ENCODE data around the gene GON7.

Gene GON7

DNA sequence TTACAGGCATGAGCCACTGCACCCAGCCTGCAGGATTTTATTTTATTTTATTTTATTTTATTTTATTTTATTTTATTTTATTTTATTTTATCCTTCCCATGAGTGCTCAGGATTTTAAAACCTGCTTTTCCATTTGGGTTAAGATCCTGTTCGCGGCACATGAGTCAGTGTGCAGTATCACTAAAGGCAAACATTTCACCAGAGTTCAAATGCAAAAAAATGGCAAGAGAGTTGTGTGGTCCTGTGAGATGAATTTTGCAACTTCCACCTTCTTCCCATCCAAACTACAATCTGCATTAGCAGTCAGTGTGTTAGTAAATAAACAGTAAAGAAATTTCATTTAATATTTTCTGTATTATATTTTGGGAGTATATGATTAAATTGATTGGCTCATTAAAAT, 51.2 kb downstream of the GON7 start:
- DNase-seq: no peak

DNA sequence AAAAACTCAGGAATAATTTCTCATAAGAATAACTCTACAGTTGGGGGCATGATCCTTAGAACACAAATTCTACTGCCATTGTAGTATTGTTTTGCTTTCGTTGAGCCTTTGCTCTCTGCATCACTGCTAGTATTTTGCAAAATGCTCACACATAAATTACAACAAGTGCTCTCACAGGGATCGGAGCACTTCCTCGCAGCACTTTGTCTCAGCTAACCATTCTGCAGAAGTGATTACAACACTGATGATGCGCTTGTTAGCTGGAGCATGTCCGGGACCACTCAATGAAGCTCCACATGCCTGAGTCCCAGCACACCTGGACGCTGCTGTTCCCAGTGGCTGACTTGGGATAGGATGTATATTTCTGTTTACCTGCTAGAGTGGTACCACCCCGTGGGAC, 53.7 kb downstream of the GON7 start:
- no peak for DNase-seq

Measured in NCI-H1417 treated with DMSO at 0.1 percent for 48 hours (cell line).